ENCODE results near the gene PSMG3. TPM values are rescaled to one million over a fixed set of nuclear protein-coding genes. Genes with fewer than 3 reads are reported as not detected.

PSMG3 gene
- total RNA-seq, 1 experiment from 2014 or later = 63.0 TPM

GRCh38 chr7:1536455-1536742 is 33.4 kb downstream of the PSMG3 start:
- no peaks in the 10 kb centered on the region for H3K9me3 ChIP-seq (ENCODE audit: control insufficient read depth, low read depth, low read length)
- H4K91ac ChIP-seq (ENCODE audit: insufficient read length, low read depth, low read length) = no peak overlapping the region
- H3K23me2 ChIP-seq (ENCODE audit: insufficient read length, low read depth, low read length, poor library complexity, severe bottlenecking) = peaks cover 2% of the 10 kb centered on the region
- no peak overlapping the region for H3T11ph ChIP-seq (ENCODE audit: low read length)
- H2BK12ac ChIP-seq (ENCODE audit: insufficient read length, low read depth, low read length) = no peak overlapping the region
- no peak overlapping the region for H4K5ac ChIP-seq (ENCODE audit: insufficient read length, low read depth, low read length)
- H3K79me2 ChIP-seq (ENCODE audit: insufficient read depth, low read length) = peaks cover 7% of the 10 kb centered on the region; the same call in 1 of the 2 replicates
- H2BK15ac ChIP-seq (ENCODE audit: low read depth, low read length) = no peak overlapping the region
- H3K27ac ChIP-seq (ENCODE audit: insufficient read length, low read depth, low read length) = no peak overlapping the region
- H3K23ac ChIP-seq (ENCODE audit: insufficient read length, low read depth, low read length) = no peak overlapping the region
- no peak overlapping the region for H3K4me2 ChIP-seq (ENCODE audit: insufficient read depth, insufficient read length, low read length)
- no peak overlapping the region for H2BK120ac ChIP-seq (ENCODE audit: low read depth, low read length, poor library complexity, severe bottlenecking)
- H3K36me3 Mint-ChIP-seq (ENCODE audit: insufficient read depth in 1 of 3, low read depth in 3 of 3) = peaks cover 3 to 14% (median 4%) of the 10 kb centered on the region in 3 experiments; a peak in 4 of 7 replicates
- H3K4me1 ChIP-seq (ENCODE audit: insufficient read depth, low read length) = peaks cover 3% of the 10 kb centered on the region; the same call in 1 of the 2 replicates
- H3K14ac ChIP-seq (ENCODE audit: insufficient read depth, low read length) = no peak overlapping the region
- H2AK5ac ChIP-seq (ENCODE audit: insufficient read length, low read length) = no peak overlapping the region
- H2BK20ac ChIP-seq (ENCODE audit: low read depth, low read length, poor library complexity, severe bottlenecking) = no peak overlapping the region
- TF ChIP-seq, protein P1, sequence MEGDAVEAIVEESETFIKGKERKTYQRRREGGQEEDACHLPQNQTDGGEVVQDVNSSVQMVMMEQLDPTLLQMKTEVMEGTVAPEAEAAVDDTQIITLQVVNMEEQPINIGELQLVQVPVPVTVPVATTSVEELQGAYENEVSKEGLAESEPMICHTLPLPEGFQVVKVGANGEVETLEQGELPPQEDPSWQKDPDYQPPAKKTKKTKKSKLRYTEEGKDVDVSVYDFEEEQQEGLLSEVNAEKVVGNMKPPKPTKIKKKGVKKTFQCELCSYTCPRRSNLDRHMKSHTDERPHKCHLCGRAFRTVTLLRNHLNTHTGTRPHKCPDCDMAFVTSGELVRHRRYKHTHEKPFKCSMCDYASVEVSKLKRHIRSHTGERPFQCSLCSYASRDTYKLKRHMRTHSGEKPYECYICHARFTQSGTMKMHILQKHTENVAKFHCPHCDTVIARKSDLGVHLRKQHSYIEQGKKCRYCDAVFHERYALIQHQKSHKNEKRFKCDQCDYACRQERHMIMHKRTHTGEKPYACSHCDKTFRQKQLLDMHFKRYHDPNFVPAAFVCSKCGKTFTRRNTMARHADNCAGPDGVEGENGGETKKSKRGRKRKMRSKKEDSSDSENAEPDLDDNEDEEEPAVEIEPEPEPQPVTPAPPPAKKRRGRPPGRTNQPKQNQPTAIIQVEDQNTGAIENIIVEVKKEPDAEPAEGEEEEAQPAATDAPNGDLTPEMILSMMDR (conservative IDR thresholded peaks at IDR 0.05) = no peak; the same call in 2 of the 3 replicates
- H3K4me1 Mint-ChIP-seq = peaks cover 30 to 31% of the 10 kb centered on the region in 2 experiments
- WGBS (ENCODE audit: extremely low coverage, insufficient read length, low lambda C conversion rate) = no CpG with 5 or more reads among the region's 7 CpGs
- H2BK5ac ChIP-seq (ENCODE audit: insufficient read length, low read length) = no peak overlapping the region
- no peak overlapping the region for H3K56ac ChIP-seq (ENCODE audit: insufficient read length, low read depth, low read length)
- H3K4me3 Mint-ChIP-seq = no peak overlapping the region
- H4K20me1 ChIP-seq (ENCODE audit: control insufficient read depth, insufficient read depth, insufficient read length) = no peaks in the 10 kb centered on the region
- no peak overlapping the region for H3K4ac ChIP-seq (ENCODE audit: low read depth, low read length)
- H2AFZ ChIP-seq (ENCODE audit: low read length) = no peak overlapping the region
- H3K9ac ChIP-seq (ENCODE audit: extremely low read depth, insufficient read length, low read length) = no peak overlapping the region
- no peaks in the 10 kb centered on the region for H3K27me3 ChIP-seq (ENCODE audit: insufficient read depth, low read length)
- H4K8ac ChIP-seq (replicated peaks; ENCODE audit: insufficient read length, low read depth, low read length) = no peak overlapping the region
- no peaks in the 10 kb centered on the region for H3K79me1 ChIP-seq (ENCODE audit: insufficient read depth, low read depth, low read length, poor library complexity, severe bottlenecking)
- no peak for DNase-seq
- no peak overlapping the region for H3K18ac ChIP-seq (ENCODE audit: insufficient read length, low read depth, low read length)
- H3K27me3 Mint-ChIP-seq (ENCODE audit: low read depth) = no peaks in the 10 kb centered on the region
- H3K27ac Mint-ChIP-seq = peak overlapping the region; percentile 31 to 55 (median 40); a peak in 2 of 7 replicates
- no peaks in the 10 kb centered on the region for H3K9me3 Mint-ChIP-seq

Data from H9 (cell line).